ENCODE measurements around the gene CLDND2.

The CLDND2 gene

GRCh38 chr19:51377422-51377821 lies 8.6 kb upstream of the CLDND2 start:
- no peak for TF ChIP-seq CTCF (conservative IDR thresholded peaks at IDR 0.05; ENCODE audit: low read depth, low read length)
- H3K4me3 ChIP-seq (ENCODE audit: low read depth, low read length): no peak overlapping the region
- no peak for DNase-seq (ENCODE audit: low read depth)

- no peak for TF ChIP-seq CTCF (conservative IDR thresholded peaks at IDR 0.05; ENCODE audit: low read depth, low read length)
- DNase-seq (ENCODE audit: low read depth): no peak
- H3K4me3 ChIP-seq (ENCODE audit: low read depth, low read length): no peak overlapping the region
Observed at GRCh38 chr19:51375504-51376221, 6.9 kb upstream of the CLDND2 start.

GRCh38 chr19:51372649-51373504 lies 4.1 kb upstream of the CLDND2 start, which contains the start of gene NKG7:
NKG7 (minus strand) TSS chr19:51372654; CDS start chr19:51372535, 119 bp downstream.
- no peak within 1 kb of the TSS for H3K4me3 ChIP-seq (ENCODE audit: low read depth, low read length)
- DNase-seq (ENCODE audit: low read depth): no peak
- no peak for TF ChIP-seq CTCF (conservative IDR thresholded peaks at IDR 0.05; ENCODE audit: low read depth, low read length)

- no peak for DNase-seq (ENCODE audit: low read depth)
- no peak for TF ChIP-seq CTCF (conservative IDR thresholded peaks at IDR 0.05; ENCODE audit: low read depth, low read length)
- no peak overlapping the region for H3K4me3 ChIP-seq (ENCODE audit: low read depth, low read length)
Observed at GRCh38 chr19:51372021-51372648, 3.3 kb upstream of the CLDND2 start.

GRCh38 chr19:51371186-51371690 lies 2.4 kb upstream of the CLDND2 start:
- TF ChIP-seq CTCF (conservative IDR thresholded peaks at IDR 0.05; ENCODE audit: low read depth, low read length): no peak
- no peak for DNase-seq (ENCODE audit: low read depth)
- H3K4me3 ChIP-seq (ENCODE audit: low read depth, low read length): no peak overlapping the region

GRCh38 chr19:51370230-51370629 lies 1.4 kb upstream of the CLDND2 start:
- H3K4me3 ChIP-seq (ENCODE audit: low read depth, low read length): no peak overlapping the region
- no peak for DNase-seq (ENCODE audit: low read depth)
- no peak for TF ChIP-seq CTCF (conservative IDR thresholded peaks at IDR 0.05; ENCODE audit: low read depth, low read length)

Measured in choroid plexus epithelial cell (primary cell).